Fibroblast of pulmonary artery (primary cell): Measurements from ENCODE around the gene FRMD4B.
"Not testable (repeated sequence)": the region's sequence is repeated elsewhere in the genome, so short reads cannot be mapped to it uniquely, and the experiment has no call there.

Experiments
- DNase-seq: peaks from one replicate; pipeline ENCODE4 v3.0.0-alpha.2; 2010; ENCODE audit warnings: low read depth
- H3K4me3 ChIP-seq: replicated peaks from 2 replicates; pipeline ENCODE4 v1.5.1; 2011; ENCODE audit warnings: low read depth, mild to moderate bottlenecking, control low read depth, low read length, moderate library complexity
- TF ChIP-seq, protein P1 (sequence below): IDR thresholded peaks from 2 replicates; pipeline ENCODE4 v1.5.1; 2011; ENCODE audit warnings: mild to moderate bottlenecking, control low read depth, low read length, inconsistent platforms; ENCODE audit errors: missing control alignments

The FRMD4B gene

DNA sequence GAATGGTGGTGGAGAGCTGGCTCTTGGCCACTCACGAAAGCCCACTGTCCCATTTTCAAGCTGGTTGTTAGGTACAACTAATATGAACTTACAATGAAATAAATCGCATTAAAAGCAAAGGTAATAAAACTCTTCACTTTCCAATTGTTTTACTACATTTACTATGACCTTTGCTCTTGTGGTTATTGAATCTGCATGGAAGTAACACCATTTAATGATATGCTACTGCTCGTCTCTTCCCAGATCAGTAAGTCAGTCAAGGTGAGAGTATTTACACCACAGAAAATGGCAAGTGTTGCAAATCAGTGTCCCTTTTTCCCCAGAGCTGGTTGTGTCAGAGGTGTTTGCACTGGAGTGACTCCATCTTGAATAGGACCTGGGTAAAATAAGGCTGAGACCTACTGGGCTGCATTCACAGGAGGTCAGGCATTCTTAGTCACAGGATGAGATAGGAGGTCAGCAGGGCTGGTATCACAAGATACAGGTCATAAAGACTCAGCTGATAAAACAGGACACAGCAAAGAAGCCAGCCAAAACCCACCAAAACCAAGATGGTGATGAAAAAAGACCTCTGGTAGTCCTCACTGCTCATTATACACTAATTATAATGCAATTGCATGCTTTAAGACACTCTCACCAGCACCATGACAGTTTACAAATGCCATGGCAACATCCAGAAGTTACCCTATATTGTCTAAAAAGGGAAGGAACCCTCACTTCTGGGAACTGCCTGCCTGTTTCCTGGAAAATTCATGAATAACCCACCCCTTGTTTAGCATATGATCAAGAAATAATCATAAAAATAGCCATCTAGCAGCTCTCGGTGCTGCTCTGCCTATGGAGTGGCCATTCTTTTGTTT lies 57.6 kb downstream of the FRMD4B start:
- TF ChIP-seq, protein P1, sequence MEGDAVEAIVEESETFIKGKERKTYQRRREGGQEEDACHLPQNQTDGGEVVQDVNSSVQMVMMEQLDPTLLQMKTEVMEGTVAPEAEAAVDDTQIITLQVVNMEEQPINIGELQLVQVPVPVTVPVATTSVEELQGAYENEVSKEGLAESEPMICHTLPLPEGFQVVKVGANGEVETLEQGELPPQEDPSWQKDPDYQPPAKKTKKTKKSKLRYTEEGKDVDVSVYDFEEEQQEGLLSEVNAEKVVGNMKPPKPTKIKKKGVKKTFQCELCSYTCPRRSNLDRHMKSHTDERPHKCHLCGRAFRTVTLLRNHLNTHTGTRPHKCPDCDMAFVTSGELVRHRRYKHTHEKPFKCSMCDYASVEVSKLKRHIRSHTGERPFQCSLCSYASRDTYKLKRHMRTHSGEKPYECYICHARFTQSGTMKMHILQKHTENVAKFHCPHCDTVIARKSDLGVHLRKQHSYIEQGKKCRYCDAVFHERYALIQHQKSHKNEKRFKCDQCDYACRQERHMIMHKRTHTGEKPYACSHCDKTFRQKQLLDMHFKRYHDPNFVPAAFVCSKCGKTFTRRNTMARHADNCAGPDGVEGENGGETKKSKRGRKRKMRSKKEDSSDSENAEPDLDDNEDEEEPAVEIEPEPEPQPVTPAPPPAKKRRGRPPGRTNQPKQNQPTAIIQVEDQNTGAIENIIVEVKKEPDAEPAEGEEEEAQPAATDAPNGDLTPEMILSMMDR = no peak
- H3K4me3 ChIP-seq = no peak overlapping the region

DNA sequence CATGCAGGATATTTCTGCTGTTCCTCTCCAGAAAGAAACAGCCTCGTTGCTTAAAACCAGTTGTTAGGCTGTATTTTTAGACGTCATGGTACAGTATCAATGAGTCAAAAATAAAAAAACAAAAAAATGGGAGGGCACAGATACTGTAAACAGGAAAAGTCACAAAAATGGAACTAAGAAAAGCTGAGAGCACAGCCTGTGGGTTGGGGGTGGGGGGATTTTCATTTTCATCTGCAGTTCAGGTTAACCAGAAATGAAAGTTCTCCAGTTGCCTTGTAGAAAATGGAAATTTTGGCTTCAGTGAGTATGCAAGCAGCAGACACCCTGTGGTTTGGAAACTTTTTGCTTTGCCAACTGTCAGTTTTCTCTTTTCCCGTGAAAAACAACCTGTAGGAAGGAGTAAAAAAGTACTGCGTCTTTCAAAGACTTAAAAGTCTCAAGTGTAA lies 59.0 kb downstream of the FRMD4B start:
- DNase-seq = no peak
- H3K4me3 ChIP-seq = no peak overlapping the region
- TF ChIP-seq, protein P1 = no peak

More for the DNA sequence above, 57.6 kb downstream of the FRMD4B start:
- DNase-seq = no peak

DNA sequence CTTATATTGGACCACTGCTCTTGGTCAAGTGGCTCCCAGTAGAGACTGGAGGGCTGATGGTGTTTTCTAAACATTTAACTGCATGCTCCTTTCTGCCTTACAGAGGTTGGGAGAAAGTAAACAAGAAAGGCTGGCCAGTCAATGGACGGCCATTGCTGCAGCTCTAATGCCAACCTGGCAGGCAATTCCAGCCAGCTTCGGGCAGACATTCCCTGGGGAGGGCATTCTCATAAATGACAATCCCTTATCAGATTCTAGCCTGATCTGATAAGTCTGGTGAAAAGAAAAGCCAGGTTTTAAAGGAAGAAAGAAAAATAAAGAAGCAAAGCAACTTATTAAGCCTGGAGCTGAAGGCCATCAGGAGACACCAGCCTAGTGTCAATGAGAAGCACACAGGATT lies 60.7 kb downstream of the FRMD4B start:
- no peak for DNase-seq
- no peak overlapping the region for H3K4me3 ChIP-seq
- TF ChIP-seq, protein P1 = no peak

DNA sequence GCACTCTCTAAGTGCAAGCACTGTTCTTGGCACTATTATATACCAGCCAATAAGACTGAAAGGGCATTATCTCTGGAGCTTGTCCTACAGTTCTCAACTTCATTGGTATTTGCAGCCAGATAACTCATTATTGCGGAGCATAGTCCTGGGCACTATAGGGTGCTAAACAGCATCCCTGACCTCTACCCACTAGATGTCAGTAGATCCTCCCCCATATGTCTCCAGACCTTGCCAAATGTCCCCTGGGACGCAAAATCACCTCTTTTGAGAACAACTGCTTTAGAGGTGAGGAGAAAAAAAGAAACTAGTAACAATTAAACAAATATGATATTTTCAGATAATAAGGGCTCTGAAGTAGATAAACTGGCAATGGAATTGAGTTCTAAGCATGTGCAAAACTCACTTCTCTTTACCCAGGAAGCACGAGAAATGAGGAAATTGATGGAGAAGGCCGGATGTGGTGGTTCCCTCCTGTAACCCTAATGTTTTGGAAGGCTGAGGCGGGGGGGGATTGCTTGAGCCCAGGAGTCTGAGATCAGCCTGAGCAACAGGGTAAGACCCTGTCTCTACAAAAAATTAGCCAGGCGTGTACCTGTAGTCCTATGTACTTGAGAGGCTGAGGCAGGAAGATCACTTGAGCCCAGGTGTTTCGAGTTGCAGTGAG lies 61.4 kb downstream of the FRMD4B start:
- TF ChIP-seq, protein P1 = peak; percentile 15
- H3K4me3 ChIP-seq = no peak overlapping the region
- peak; percentile 13 for DNase-seq

DNA sequence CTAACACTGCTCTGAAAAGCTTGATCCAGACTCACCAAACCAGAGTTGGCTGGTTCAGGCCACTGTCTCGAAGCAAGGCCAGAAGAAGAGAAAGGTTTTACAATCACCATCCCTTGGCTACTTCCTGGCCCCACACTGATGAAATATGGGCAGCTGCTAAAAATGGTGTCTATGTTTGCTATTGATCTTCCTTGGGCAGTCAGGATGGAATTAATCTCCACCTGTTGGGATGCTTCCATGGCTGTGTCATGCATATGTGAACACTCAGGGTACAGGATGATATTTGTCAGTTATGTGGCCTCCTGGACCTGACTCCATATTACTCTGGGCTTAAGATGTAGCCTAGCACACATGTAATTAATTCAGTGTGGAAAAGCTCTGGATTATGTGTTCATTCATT lies 61.9 kb downstream of the FRMD4B start:
- TF ChIP-seq, protein P1 = no peak
- H3K4me3 ChIP-seq = no peak overlapping the region
- no peak for DNase-seq

DNA sequence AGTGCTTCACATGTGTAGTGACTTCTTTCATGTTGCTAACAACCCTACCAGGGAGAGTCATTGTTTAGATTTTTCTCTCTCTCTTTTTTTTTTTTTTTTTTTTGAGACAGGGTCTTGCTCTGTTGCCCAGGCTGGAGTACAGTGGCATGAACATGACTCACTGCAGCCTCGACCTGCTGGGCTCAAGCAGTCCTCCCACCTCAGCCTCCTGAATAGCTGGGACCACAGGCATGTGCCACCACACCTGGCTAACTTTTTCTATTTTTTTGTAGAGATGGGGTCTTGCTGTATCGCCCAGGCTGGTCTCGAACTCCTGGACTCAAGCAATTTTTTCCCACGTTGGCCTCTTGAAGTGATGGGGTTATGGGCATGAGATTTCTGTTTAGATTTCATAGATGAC lies 63.4 kb downstream of the FRMD4B start:
- H3K4me3 ChIP-seq, DNase-seq: not testable (repeated sequence)

DNA sequence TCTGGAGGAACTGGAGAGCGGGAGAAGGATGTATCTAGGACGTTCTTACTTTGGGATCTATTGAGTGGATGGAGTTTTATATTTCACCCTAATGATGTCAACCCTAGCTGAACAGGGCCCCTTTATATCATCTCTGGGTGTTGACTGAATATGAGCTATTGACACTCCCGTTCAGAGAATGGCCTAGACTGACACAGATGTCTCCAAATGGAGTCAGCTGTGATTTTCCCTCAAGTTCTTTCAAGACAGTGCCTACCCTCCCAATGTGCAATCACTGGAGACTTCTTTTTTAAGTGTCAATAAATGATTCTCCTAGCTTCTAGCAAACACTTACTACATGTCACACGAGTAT lies 63.8 kb downstream of the FRMD4B start:
- DNase-seq = no peak
- no peak overlapping the region for H3K4me3 ChIP-seq
- TF ChIP-seq, protein P1 = no peak
